GM20000 (cell line): ENCODE measurements around the gene RNASE3.
"Not testable (repeated sequence)": the region's sequence is repeated elsewhere in the genome, so short reads cannot be mapped to it uniquely, and the experiment has no call there.

Experiments
- DNase-seq: peaks from one replicate; pipeline ENCODE4 v3.0.0; 2012; ENCODE audit warnings: low spot score
- TF ChIP-seq, protein P1 (sequence below): IDR thresholded peaks from 2 replicates; pipeline ENCODE4 v1.5.1; 2012; ENCODE audit warnings: mild to moderate bottlenecking, control low read depth; ENCODE audit errors: extremely low read depth, missing control alignments

Gene RNASE3

GRCh38 chr14:20891126-20891825 lies at the start of gene RNASE3:
TSS of gene RNASE3 (plus strand) at chr14:20891385. CDS start at chr14:20891687, 302 bp downstream.
- DNase-seq = not testable (repeated sequence)

DNA sequence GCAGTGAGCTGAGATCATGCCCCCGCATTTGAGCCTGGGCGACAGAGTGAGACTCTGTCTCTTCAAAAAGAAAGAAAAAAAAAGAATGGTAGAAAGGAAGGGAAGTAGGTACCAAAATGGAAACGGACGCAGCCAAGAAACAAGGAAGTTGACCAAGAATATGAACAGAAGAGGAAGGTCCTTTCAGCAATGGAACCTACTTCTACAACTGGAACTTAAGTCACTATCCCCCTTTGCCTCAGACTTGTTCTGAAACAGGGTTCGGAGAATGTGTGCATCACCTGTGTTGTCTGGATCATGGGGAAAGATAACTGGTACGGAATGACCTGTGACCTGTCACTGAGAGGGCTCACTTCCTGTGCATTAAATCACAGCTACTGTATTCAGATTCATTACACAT lies 44.6 kb upstream of the RNASE3 start:
- TF ChIP-seq, protein P1, sequence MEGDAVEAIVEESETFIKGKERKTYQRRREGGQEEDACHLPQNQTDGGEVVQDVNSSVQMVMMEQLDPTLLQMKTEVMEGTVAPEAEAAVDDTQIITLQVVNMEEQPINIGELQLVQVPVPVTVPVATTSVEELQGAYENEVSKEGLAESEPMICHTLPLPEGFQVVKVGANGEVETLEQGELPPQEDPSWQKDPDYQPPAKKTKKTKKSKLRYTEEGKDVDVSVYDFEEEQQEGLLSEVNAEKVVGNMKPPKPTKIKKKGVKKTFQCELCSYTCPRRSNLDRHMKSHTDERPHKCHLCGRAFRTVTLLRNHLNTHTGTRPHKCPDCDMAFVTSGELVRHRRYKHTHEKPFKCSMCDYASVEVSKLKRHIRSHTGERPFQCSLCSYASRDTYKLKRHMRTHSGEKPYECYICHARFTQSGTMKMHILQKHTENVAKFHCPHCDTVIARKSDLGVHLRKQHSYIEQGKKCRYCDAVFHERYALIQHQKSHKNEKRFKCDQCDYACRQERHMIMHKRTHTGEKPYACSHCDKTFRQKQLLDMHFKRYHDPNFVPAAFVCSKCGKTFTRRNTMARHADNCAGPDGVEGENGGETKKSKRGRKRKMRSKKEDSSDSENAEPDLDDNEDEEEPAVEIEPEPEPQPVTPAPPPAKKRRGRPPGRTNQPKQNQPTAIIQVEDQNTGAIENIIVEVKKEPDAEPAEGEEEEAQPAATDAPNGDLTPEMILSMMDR = no peak
- DNase-seq = no peak

GRCh38 chr14:20848316-20848954 lies 42.8 kb upstream of the RNASE3 start:
- no peak for DNase-seq

GRCh38 chr14:20848955-20849570 lies 42.1 kb upstream of the RNASE3 start:
- DNase-seq = no peak
- TF ChIP-seq, protein P1 = no peak

More at GRCh38 chr14:20848316-20848954, 42.8 kb upstream of the RNASE3 start:
- TF ChIP-seq, protein P1 = no peak

DNA sequence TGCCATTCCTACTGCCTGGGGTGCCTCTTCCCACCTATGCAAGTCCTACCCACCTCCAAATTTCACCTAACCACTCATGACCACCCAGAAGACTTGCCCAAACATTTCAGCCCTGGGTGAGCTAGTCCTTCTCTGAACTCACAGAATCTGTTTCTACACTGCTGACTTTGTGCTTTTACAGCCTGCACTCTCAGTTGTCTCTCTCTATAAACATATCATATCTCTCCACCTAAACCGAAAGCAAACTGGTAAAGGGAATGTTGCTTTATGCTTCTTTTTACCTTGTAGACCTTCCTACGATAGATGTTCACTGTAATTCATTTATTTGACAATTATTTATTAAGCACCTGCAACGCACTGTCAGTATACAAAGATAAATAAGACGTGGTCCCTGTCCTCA lies 38.1 kb upstream of the RNASE3 start:
- TF ChIP-seq, protein P1 = no peak
- DNase-seq = no peak

- peak; percentile 73 for DNase-seq
These were observed 35.4 kb upstream of the RNASE3 start for GRCh38 chr14:20855652-20856291.

DNA sequence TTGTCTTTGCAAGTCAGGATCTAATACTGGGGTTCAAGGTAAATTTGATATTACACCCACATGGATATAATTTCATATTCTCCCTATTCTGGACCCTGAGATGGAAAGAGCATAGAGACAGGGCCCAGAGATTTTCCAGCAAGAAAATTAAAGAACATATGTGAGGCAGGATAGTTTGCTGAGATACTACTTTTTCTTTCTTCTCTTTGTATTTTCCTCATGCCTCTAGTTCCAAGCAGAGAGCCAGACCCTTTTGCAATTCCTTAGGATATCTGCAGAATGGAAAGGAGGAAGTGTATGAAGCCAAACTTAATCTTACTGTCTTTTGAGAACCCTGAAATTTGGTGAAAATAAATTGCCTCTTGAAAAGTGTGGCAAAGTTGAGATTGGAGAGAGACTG lies 34.0 kb upstream of the RNASE3 start:
- DNase-seq = no peak
- TF ChIP-seq, protein P1 = no peak

More at GRCh38 chr14:20855652-20856291, 35.4 kb upstream of the RNASE3 start:
- TF ChIP-seq, protein P1 = peak; percentile 59
